NOMO-1 (cell line): ENCODE measurements around the gene RSRC1.
"Not testable (repeated sequence)": the region's sequence is repeated elsewhere in the genome, so short reads cannot be mapped to it uniquely, and the experiment has no call there.

Experiments
- DNase-seq, 2 experiments: peaks; one replicate each; lab custom pipeline; 2025; ENCODE audit not compliant: unreplicated experiment in 2 of 2; lab: John Stamatoyannopoulos, UW

Gene RSRC1

GRCh38 chr3:158109804-158110657 lies at the start of gene RSRC1:
TSS of gene RSRC1 (plus strand) at chr3:158110089. CDS start at chr3:158122105, 12,016 bp downstream.
- peak; percentile 92 to 94 for DNase-seq

- not testable (repeated sequence) for DNase-seq
Observed at GRCh38 chr3:158065574-158065973, 44.3 kb upstream of the RSRC1 start.

GRCh38 chr3:158072790-158073189 lies 37.1 kb upstream of the RSRC1 start:
- no peak for DNase-seq

GRCh38 chr3:158074591-158074990 lies 35.3 kb upstream of the RSRC1 start:
- DNase-seq = no peak

GRCh38 chr3:158079599-158079998 lies 30.3 kb upstream of the RSRC1 start:
- no peak for DNase-seq

- DNase-seq = no peak
Observed at GRCh38 chr3:158084651-158085050, 25.2 kb upstream of the RSRC1 start.

GRCh38 chr3:158085358-158085757 lies 24.5 kb upstream of the RSRC1 start:
- DNase-seq = no peak

GRCh38 chr3:158085931-158086330 lies 24.0 kb upstream of the RSRC1 start:
- no peak for DNase-seq

GRCh38 chr3:158086361-158086760 lies 23.5 kb upstream of the RSRC1 start:
- DNase-seq = no peak

- DNase-seq = no peak
Observed at GRCh38 chr3:158086776-158087175, 23.1 kb upstream of the RSRC1 start.

GRCh38 chr3:158091531-158091930 lies 18.4 kb upstream of the RSRC1 start:
- no peak for DNase-seq

- DNase-seq = no peak
Observed at GRCh38 chr3:158093526-158093925, 16.4 kb upstream of the RSRC1 start.

- no peak for DNase-seq
Observed at GRCh38 chr3:158094235-158095110, 15.4 kb upstream of the RSRC1 start.

GRCh38 chr3:158095111-158095813 lies 14.6 kb upstream of the RSRC1 start:
- no peak for DNase-seq

GRCh38 chr3:158095814-158096704 lies 13.8 kb upstream of the RSRC1 start:
- no peak for DNase-seq

GRCh38 chr3:158097081-158097592 lies 12.8 kb upstream of the RSRC1 start:
- DNase-seq = peak; percentile 50 to 86

- DNase-seq = peak; percentile 73 to 78
Observed at GRCh38 chr3:158097593-158098308, 12.1 kb upstream of the RSRC1 start.

GRCh38 chr3:158098309-158098639 lies 11.6 kb upstream of the RSRC1 start:
- DNase-seq = no peak

- DNase-seq = no peak
Observed at GRCh38 chr3:158098834-158099424, 11.0 kb upstream of the RSRC1 start.
